ENCODE results near the gene VPS11.

GRCh38 chr11:119108146-119108856 is 40.7 kb downstream of the VPS11 start:
- TF ChIP-seq, protein P1, sequence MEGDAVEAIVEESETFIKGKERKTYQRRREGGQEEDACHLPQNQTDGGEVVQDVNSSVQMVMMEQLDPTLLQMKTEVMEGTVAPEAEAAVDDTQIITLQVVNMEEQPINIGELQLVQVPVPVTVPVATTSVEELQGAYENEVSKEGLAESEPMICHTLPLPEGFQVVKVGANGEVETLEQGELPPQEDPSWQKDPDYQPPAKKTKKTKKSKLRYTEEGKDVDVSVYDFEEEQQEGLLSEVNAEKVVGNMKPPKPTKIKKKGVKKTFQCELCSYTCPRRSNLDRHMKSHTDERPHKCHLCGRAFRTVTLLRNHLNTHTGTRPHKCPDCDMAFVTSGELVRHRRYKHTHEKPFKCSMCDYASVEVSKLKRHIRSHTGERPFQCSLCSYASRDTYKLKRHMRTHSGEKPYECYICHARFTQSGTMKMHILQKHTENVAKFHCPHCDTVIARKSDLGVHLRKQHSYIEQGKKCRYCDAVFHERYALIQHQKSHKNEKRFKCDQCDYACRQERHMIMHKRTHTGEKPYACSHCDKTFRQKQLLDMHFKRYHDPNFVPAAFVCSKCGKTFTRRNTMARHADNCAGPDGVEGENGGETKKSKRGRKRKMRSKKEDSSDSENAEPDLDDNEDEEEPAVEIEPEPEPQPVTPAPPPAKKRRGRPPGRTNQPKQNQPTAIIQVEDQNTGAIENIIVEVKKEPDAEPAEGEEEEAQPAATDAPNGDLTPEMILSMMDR (IDR thresholded peaks at IDR 0.05), result no peak
- no peak for TF ChIP-seq POLR2A (IDR thresholded peaks at IDR 0.05)

All from lower leg skin (tissue), 3 donors.